Transverse colon (tissue), 4 donors: ENCODE data around the gene FOLR3.

ENCODE experiments used
- CTCF ChIP-seq, 5 experiments: fragments of 200-600 bp in 3 of 5; fragments of 450-650 bp in 2 of 5; sonication (generic) in 3 of 5; IDR thresholded peaks; 1 replicate in 2 of 5; 2 replicates in 3 of 5; pipeline ENCODE4 v1.5.1; 2016 to 2017; ENCODE audit warnings: antibody characterized with exemption in 5 of 5, inconsistent platforms in 3 of 5, mild to moderate bottlenecking in 2 of 5, moderate library complexity in 1 of 5
- EP300 ChIP-seq: sonication (generic); formaldehyde crosslinking; IDR thresholded peaks from one replicate; pipeline ENCODE4 v1.6.1; 2017; ENCODE audit warnings: antibody characterized with exemption, low read depth
- POLR2A ChIP-seq: fragments of 450-650 bp; IDR thresholded peaks from one replicate; pipeline ENCODE4 v1.6.1; 2016; ENCODE audit warnings: antibody characterized with exemption, mild to moderate bottlenecking, moderate library complexity
- POLR2AphosphoS5 ChIP-seq, 3 donors: sonication (generic); formaldehyde crosslinking; IDR thresholded peaks; one replicate each; pipeline ENCODE4 v1.6.1; 2016; ENCODE audit warnings: antibody characterized with exemption in 3 of 3

DNA sequence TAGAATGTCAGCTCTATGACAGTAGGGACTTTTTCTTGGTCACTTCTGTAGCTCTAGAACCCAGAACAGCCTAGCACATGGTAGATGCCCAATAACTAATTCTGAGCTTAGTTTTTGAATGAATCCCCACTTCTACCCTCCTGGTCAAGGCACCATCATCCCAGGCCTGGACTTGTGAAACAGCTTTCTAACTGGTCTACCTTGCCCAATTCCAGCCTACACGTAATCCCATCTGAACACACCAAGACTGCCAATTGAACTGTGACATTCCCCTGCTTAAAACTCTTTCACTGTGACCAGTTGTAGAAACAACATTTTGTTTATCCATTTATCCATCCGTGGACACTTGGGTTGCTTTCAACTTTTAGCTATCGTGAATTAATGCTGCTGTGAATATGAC, 6.1 kb upstream of the FOLR3 start:
- TF ChIP-seq CTCF (IDR thresholded peaks at IDR 0.05) (no peak), POLR2AphosphoS5 (IDR thresholded peaks at IDR 0.05) (no peak), POLR2A (no peak), EP300 (no peak)
